Measurements from ENCODE around the gene NLE1.

GRCh38 chr17:35159940-35160339 lies 17.8 kb upstream of the NLE1 start:
- TF ChIP-seq, protein P1, sequence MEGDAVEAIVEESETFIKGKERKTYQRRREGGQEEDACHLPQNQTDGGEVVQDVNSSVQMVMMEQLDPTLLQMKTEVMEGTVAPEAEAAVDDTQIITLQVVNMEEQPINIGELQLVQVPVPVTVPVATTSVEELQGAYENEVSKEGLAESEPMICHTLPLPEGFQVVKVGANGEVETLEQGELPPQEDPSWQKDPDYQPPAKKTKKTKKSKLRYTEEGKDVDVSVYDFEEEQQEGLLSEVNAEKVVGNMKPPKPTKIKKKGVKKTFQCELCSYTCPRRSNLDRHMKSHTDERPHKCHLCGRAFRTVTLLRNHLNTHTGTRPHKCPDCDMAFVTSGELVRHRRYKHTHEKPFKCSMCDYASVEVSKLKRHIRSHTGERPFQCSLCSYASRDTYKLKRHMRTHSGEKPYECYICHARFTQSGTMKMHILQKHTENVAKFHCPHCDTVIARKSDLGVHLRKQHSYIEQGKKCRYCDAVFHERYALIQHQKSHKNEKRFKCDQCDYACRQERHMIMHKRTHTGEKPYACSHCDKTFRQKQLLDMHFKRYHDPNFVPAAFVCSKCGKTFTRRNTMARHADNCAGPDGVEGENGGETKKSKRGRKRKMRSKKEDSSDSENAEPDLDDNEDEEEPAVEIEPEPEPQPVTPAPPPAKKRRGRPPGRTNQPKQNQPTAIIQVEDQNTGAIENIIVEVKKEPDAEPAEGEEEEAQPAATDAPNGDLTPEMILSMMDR (IDR thresholded peaks at IDR 0.05; ENCODE audit: poor library complexity): no peak
- no peak for TF ChIP-seq EZH2 (IDR thresholded peaks at IDR 0.05; ENCODE audit: borderline replicate concordance)
- TF ChIP-seq EZH2phosphoT487 (IDR thresholded peaks at IDR 0.05; ENCODE audit: low read depth, severe bottlenecking, unreplicated experiment): no peak
